SK-N-SH (cell line): ENCODE data around the gene FZD1. TPM values are rescaled to one million over a fixed set of nuclear protein-coding genes. Genes with fewer than 3 reads are reported as not detected.

Experiments used
- CTCF ChIA-PET: fragments of 300-600, 350-600 bp; formaldehyde crosslinking; extraction: SDS; loops from one replicate; lab custom pipeline; 2021; lab: Yijun Ruan, JAX
- POLR2A ChIA-PET: fragments of 350-600 bp; sonication (Branson Sonifier 250); formaldehyde crosslinking; extraction: SDS; loops from one replicate; lab custom pipeline; 2020; ENCODE audit warnings: antibody characterized with exemption, inconsistent platforms; lab: Yijun Ruan, JAX
- DNase-seq: peaks from one replicate; pipeline ENCODE4 v3.0.0; 2012
- H2AFZ ChIP-seq: fragments of 200-600 bp; sonication (generic); 2 replicates; pipeline ENCODE4 v1.8.1; 2016; ENCODE audit warnings: antibody characterized with exemption, mild to moderate bottlenecking, low read depth
- H3F3A ChIP-seq: fragments of 200-600 bp; sonication (generic); replicated peaks from 2 replicates; pipeline ENCODE3; 2016; ENCODE audit warnings: antibody characterized with exemption, mild to moderate bottlenecking; ENCODE audit not compliant: insufficient read depth
- H3K27ac ChIP-seq, 2 experiments: fragments of 200-500 bp in 1 of 2; fragments of 200-600 bp in 1 of 2; sonication (Bioruptor generic) in 1 of 2; sonication (generic), shearing (Covaris generic) in 1 of 2; 2 replicates each; pipeline versions ENCODE4 v1.5.1 to v1.6.1; 2014 to 2016; ENCODE audit warnings: low read depth in 2 of 2, inconsistent platforms in 1 of 2, low read length in 1 of 2, mild to moderate bottlenecking in 1 of 2, mixed read lengths in 1 of 2
- H3K27me3 ChIP-seq: fragments of 200-600 bp; sonication (generic), shearing (Covaris generic); 2 replicates; pipeline ENCODE4 v1.6.1; 2016; ENCODE audit warnings: mixed run types; ENCODE audit not compliant: insufficient read depth
- H3K36me3 ChIP-seq, 2 experiments: fragments of 200-500 bp in 1 of 2; fragments of 200-600 bp in 1 of 2; sonication (Bioruptor generic) in 1 of 2; sonication (generic) in 1 of 2; replicated peaks in 1 of 2; 2 replicates each; pipeline versions ENCODE3 to v1.5.1; 2014 to 2016; ENCODE audit warnings: low read length in 1 of 2, mild to moderate bottlenecking in 1 of 2; ENCODE audit not compliant: insufficient read depth in 2 of 2, control insufficient read depth in 1 of 2
- H3K4me1 ChIP-seq, 2 experiments: fragments of 200-500 bp in 1 of 2; fragments of 200-600 bp in 1 of 2; sonication (Bioruptor generic) in 1 of 2; sonication (generic), shearing (Covaris generic) in 1 of 2; 2 replicates each; pipeline versions ENCODE4 v1.5.1 to v1.6.1; 2014 to 2016; ENCODE audit warnings: low read depth in 1 of 2, low read length in 1 of 2, mixed run types in 1 of 2; ENCODE audit not compliant: insufficient read depth in 2 of 2, control insufficient read depth in 1 of 2
- H3K4me2 ChIP-seq: fragments of 200-600 bp; sonication (generic), shearing (Covaris generic); 2 replicates; pipeline ENCODE4 v1.6.1; 2017; ENCODE audit warnings: mixed run types
- H3K4me3 ChIP-seq, 2 experiments: fragments of 200-500 bp in 1 of 2; fragments of 200-600 bp in 1 of 2; sonication (Bioruptor generic) in 1 of 2; sonication (generic), shearing (Covaris generic) in 1 of 2; 2 replicates each; pipeline versions ENCODE4 v1.5.1 to v1.8.1; 2014 to 2016; ENCODE audit warnings: low read depth in 2 of 2, inconsistent platforms in 1 of 2, low read length in 1 of 2, mild to moderate bottlenecking in 1 of 2, mixed read lengths in 1 of 2, moderate library complexity in 1 of 2
- H3K79me2 ChIP-seq: fragments of 200-600 bp; sonication (generic); 2 replicates; pipeline ENCODE4 v1.8.1; 2017; ENCODE audit warnings: mild to moderate bottlenecking; ENCODE audit not compliant: insufficient read depth
- H3K9ac ChIP-seq: fragments of 200-600 bp; sonication (generic); 2 replicates; pipeline ENCODE4 v1.6.1; 2017; ENCODE audit warnings: mixed run types
- H3K9me2 ChIP-seq: fragments of 200-600 bp; sonication (generic); 2 replicates; pipeline ENCODE4 v1.6.1; 2017; ENCODE audit warnings: mixed run types
- H3K9me3 ChIP-seq: fragments of 200-600 bp; sonication (generic); 2 replicates; pipeline ENCODE4 v1.6.1; 2017; ENCODE audit warnings: mixed run types, mild to moderate bottlenecking, moderate library complexity
- H4K20me1 ChIP-seq: fragments of 200-600 bp; sonication (generic); 2 replicates; pipeline ENCODE4 v1.6.1; 2017; ENCODE audit warnings: mild to moderate bottlenecking, mixed run types; ENCODE audit not compliant: insufficient read depth
- CHD2 ChIP-seq: fragments of 150-350 bp; IDR thresholded peaks from 2 replicates; pipeline ENCODE4 v1.6.1; 2018; ENCODE audit warnings: low read length; ENCODE audit not compliant: partially characterized antibody
- CTCF ChIP-seq: fragments of 200-600 bp; sonication (generic); IDR thresholded peaks from 2 replicates; pipeline ENCODE4 v1.6.1; 2017; ENCODE audit warnings: antibody characterized with exemption, mild to moderate bottlenecking, moderate library complexity
- ELF1 ChIP-seq: IDR thresholded peaks from 2 replicates; pipeline ENCODE4 v1.4.0; 2012
- EZH2phosphoT487 ChIP-seq: fragments of 200-600 bp; sonication (generic); IDR thresholded peaks from 2 replicates; pipeline ENCODE4 v1.6.1; 2017; ENCODE audit warnings: low read depth, mixed run types, mild to moderate bottlenecking, antibody characterized with exemption, moderate library complexity, borderline replicate concordance
- FOXJ3 ChIP-seq: sonication (generic); formaldehyde crosslinking; IDR thresholded peaks from 2 replicates; pipeline ENCODE4 v1.5.1; 2020; ENCODE audit warnings: mild to moderate bottlenecking, missing genetic modification reagents
- FOXM1 ChIP-seq: IDR thresholded peaks from 2 replicates; pipeline ENCODE4 v1.4.0; 2012; ENCODE audit warnings: low read depth, mild to moderate bottlenecking
- GABPA ChIP-seq: IDR thresholded peaks from 2 replicates; pipeline ENCODE4 v1.4.0; 2012; ENCODE audit warnings: low read depth, mild to moderate bottlenecking
- JUND ChIP-seq: IDR thresholded peaks from 2 replicates; pipeline ENCODE4 v1.4.0; 2012
- MEF2A ChIP-seq: IDR thresholded peaks from 2 replicates; pipeline ENCODE4 v1.4.0; 2012; ENCODE audit warnings: low read depth, borderline replicate concordance
- MXI1 ChIP-seq: IDR thresholded peaks from 2 replicates; pipeline ENCODE4 v1.6.1; 2012; ENCODE audit warnings: mild to moderate bottlenecking, low read depth, low read length, improper control_type of control experiment
- NFIC ChIP-seq: IDR thresholded peaks from 2 replicates; pipeline ENCODE4 v1.4.0; 2012; ENCODE audit warnings: borderline replicate concordance
- NRF1 ChIP-seq: IDR thresholded peaks from 2 replicates; pipeline ENCODE4 v1.6.1; 2012; ENCODE audit warnings: low read depth, mild to moderate bottlenecking, low read length
- POLR2AphosphoS5 ChIP-seq: IDR thresholded peaks from 2 replicates; pipeline ENCODE4 v1.6.1; 2012; ENCODE audit warnings: low read depth, low read length
- RAD21 ChIP-seq: IDR thresholded peaks from 2 replicates; pipeline ENCODE4 v1.6.1; 2012; ENCODE audit warnings: mild to moderate bottlenecking, low read length
- RCOR1 ChIP-seq: fragments of 150-350 bp; IDR thresholded peaks from 2 replicates; pipeline ENCODE4 v1.6.1; 2017; ENCODE audit warnings: antibody characterized with exemption, low read length
- RXRA ChIP-seq: IDR thresholded peaks from 2 replicates; pipeline ENCODE4 v1.4.0; 2012; ENCODE audit warnings: low read depth, mild to moderate bottlenecking, borderline replicate concordance
- SIN3A ChIP-seq: IDR thresholded peaks from 2 replicates; pipeline ENCODE4 v1.6.1; 2012; ENCODE audit warnings: low read depth, mild to moderate bottlenecking, low read length, moderate library complexity, borderline replicate concordance
- SMC3 ChIP-seq: IDR thresholded peaks from 2 replicates; pipeline ENCODE4 v1.6.1; 2012; ENCODE audit warnings: low read depth, low read length, improper control_type of control experiment
- TCF12 ChIP-seq: IDR thresholded peaks from 2 replicates; pipeline ENCODE4 v1.4.0; 2012
- TEAD4 ChIP-seq: IDR thresholded peaks from 2 replicates; pipeline ENCODE4 v1.4.0; 2012; ENCODE audit warnings: mild to moderate bottlenecking, borderline replicate concordance; ENCODE audit not compliant: insufficient read depth
- USF2 ChIP-seq: fragments of 150-350 bp; IDR thresholded peaks from 2 replicates; pipeline ENCODE4 v1.6.1; 2017; ENCODE audit warnings: antibody characterized with exemption, low read length, low read depth, borderline replicate concordance
- WGBS: methylation state at CpG from one replicate; pipeline ENCODE4 v1.1.6; 2017; ENCODE audit warnings: low lambda C conversion rate; 5-methylcytosine and 5-hydroxymethylcytosine counted together
- polyA plus RNA-seq, 3 experiments: library from polyadenylated mRNA; depleted of rRNA; stranded (reverse); fragments of >200 nt; gene quantifications; 2 replicates each; pipeline ENCODE4 v1.2.3, GENCODE V29; 2012

Gene FZD1
- polyA plus RNA-seq, 1 of the 3 experiments (the other 2 are of a cell fraction): 3.8 TPM

GRCh38 chr7:91263384-91264045 is 718 bp upstream of the FZD1 start:
- ChIA-PET POLR2A (no interaction called here), CTCF (interaction anchor here (0.6 to 3.0 kb wide), 4 partner anchors 13 to 346 kb away, joined by 3 to 13 read pairs (median 5); no protein-coding TSS in a partner anchor)
- Histone ChIP-seq H3K4me1 (peaks cover 0 to 31% of the 10 kb centered on the region in 2 experiments; a peak in 2 of 4 replicates), H3K9me3 (no peaks in the 10 kb centered on the region), H3K9ac (peak overlapping the region; percentile 62), H3K4me3 (peak overlapping the region; percentile 79 to 92), H3K4me2 (peak overlapping the region; percentile 75), H3K27me3 (no peaks in the 10 kb centered on the region), H3K36me3 (peaks cover 0 to 4% of the 10 kb centered on the region in 2 experiments), H3F3A (peaks cover 6% of the 10 kb centered on the region), H4K20me1 (no peaks in the 10 kb centered on the region), H3K79me2 (peaks cover 9% of the 10 kb centered on the region), H3K9me2 (no peaks in the 10 kb centered on the region), H2AFZ (peak overlapping the region; percentile 89), H3K27ac (peak overlapping the region; percentile 79 to 95)
- 1% methylated on average over 32 of the region's 32 CpGs for WGBS
- peak; percentile 72 for DNase-seq
- TF ChIP-seq MXI1 (0 out of 2 replicates have a peak, but pooled peaks have one; percentile 35), MEF2A (no peak), POLR2AphosphoS5 (no peak), GABPA (no peak), RCOR1 (0 out of 2 replicates have a peak, but pooled peaks have one; percentile 14), TCF12 (0 out of 2 replicates have a peak, but pooled peaks have one; percentile 26), EZH2phosphoT487 (no peak), SIN3A (no peak), JUND (no peak), CTCF (peak; percentile 30), FOXM1 (no peak), RAD21 (peak; percentile 22)

- peak overlapping the region; percentile 71 for H3K9ac ChIP-seq
- no peaks in the 10 kb centered on the region for H3K9me2 ChIP-seq
- peak overlapping the region; percentile 79 to 92 for H3K27ac ChIP-seq
- ChIA-PET CTCF (interaction anchor here (0.9 to 3.0 kb wide), 9 partner anchors 17 to 519 kb away, joined by 3 to 16 read pairs (median 5); no protein-coding TSS in a partner anchor), POLR2A (interaction anchor here (1.0 kb wide), 1 partner anchor 344 kb away, joined by 3 read pairs; no protein-coding TSS in a partner anchor)
- H3K9me3 ChIP-seq: no peaks in the 10 kb centered on the region
- peak overlapping the region; percentile 91 for H3K4me2 ChIP-seq
- H3F3A ChIP-seq: peaks cover 10% of the 10 kb centered on the region
- peaks cover 0 to 4% of the 10 kb centered on the region in 2 experiments for H3K36me3 ChIP-seq
- WGBS: 5% methylated on average over 10 of the region's 78 CpGs
- H3K4me1 ChIP-seq: peaks cover 5 to 31% of the 10 kb centered on the region in 2 experiments; a peak in 3 of 4 replicates
- peaks cover 9% of the 10 kb centered on the region for H3K79me2 ChIP-seq
- peak; percentile 84 for DNase-seq
- H3K27me3 ChIP-seq: no peaks in the 10 kb centered on the region
- peak overlapping the region; percentile 79 to 92 for H3K4me3 ChIP-seq
- peak overlapping the region; percentile 77 for H2AFZ ChIP-seq
- no peaks in the 10 kb centered on the region for H4K20me1 ChIP-seq
- TF ChIP-seq MXI1: peak; percentile 47; the same call in 1 of the 2 replicates
- no peak for TF ChIP-seq SMC3
- no peak for TF ChIP-seq CTCF
- no peak for TF ChIP-seq TEAD4
- no peak for TF ChIP-seq USF2
- TF ChIP-seq EZH2phosphoT487: no peak
- TF ChIP-seq JUND: no peak
- no peak for TF ChIP-seq TCF12
- TF ChIP-seq ELF1: no peak
- TF ChIP-seq CHD2: no peak
- no peak for TF ChIP-seq RXRA
- 0 out of 2 replicates have a peak, but pooled peaks have one; percentile 20 for TF ChIP-seq NRF1
- no peak for TF ChIP-seq NFIC
- no peak for TF ChIP-seq FOXJ3 (CRISPR knock-in tag)
Measured at GRCh38 chr7:91264924-91265681, 870 bp downstream of the FZD1 start.
